ENCODE data around the gene ISCU.

Gene ISCU

GRCh38 chr12:108515916-108516315 lies 46.5 kb upstream of the ISCU start:
- Histone ChIP-seq H4K20me1 (ENCODE audit: control insufficient read depth, insufficient read depth, low read depth, low read length) (peaks cover 4% of the 10 kb centered on the region; the same call in 1 of the 2 replicates), H3K4me2 (ENCODE audit: low read length) (peak overlapping the region; percentile 84), H3K79me2 (ENCODE audit: control insufficient read depth, low read length) (peaks cover 31% of the 10 kb centered on the region), H3K9me3 (ENCODE audit: control insufficient read depth, insufficient read depth, low read length) (no peaks in the 10 kb centered on the region), H3K36me3 (ENCODE audit: control insufficient read depth, low read length) (peaks cover 46% of the 10 kb centered on the region), H3K27me3 (ENCODE audit: control insufficient read depth, low read length) (no peaks in the 10 kb centered on the region), H3F3A (ENCODE audit: control insufficient read depth, insufficient read depth) (peaks cover 20% of the 10 kb centered on the region), H3K4me3 (ENCODE audit: low read length) (peak overlapping the region; percentile 92), H3K27ac (ENCODE audit: low read depth, low read length) (peak overlapping the region; percentile 57), H3K4me1 (ENCODE audit: control insufficient read depth, low read length) (peaks cover 42% of the 10 kb centered on the region), H3K9me2 (replicated peaks; ENCODE audit: control insufficient read depth, low read length) (no peaks in the 10 kb centered on the region)
- TF ChIP-seq, protein P1, sequence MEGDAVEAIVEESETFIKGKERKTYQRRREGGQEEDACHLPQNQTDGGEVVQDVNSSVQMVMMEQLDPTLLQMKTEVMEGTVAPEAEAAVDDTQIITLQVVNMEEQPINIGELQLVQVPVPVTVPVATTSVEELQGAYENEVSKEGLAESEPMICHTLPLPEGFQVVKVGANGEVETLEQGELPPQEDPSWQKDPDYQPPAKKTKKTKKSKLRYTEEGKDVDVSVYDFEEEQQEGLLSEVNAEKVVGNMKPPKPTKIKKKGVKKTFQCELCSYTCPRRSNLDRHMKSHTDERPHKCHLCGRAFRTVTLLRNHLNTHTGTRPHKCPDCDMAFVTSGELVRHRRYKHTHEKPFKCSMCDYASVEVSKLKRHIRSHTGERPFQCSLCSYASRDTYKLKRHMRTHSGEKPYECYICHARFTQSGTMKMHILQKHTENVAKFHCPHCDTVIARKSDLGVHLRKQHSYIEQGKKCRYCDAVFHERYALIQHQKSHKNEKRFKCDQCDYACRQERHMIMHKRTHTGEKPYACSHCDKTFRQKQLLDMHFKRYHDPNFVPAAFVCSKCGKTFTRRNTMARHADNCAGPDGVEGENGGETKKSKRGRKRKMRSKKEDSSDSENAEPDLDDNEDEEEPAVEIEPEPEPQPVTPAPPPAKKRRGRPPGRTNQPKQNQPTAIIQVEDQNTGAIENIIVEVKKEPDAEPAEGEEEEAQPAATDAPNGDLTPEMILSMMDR (IDR thresholded peaks at IDR 0.05; ENCODE audit: low read depth, low read length, poor library complexity, severe bottlenecking) = no peak
- no peak for TF ChIP-seq EZH2phosphoT487 (IDR thresholded peaks at IDR 0.05; ENCODE audit: borderline replicate concordance, low read length)

GRCh38 chr12:108516511-108517275 lies 45.7 kb upstream of the ISCU start:
- Histone ChIP-seq H3F3A (ENCODE audit: control insufficient read depth, insufficient read depth) (peaks cover 23% of the 10 kb centered on the region), H4K20me1 (ENCODE audit: control insufficient read depth, insufficient read depth, low read depth, low read length) (peaks cover 4% of the 10 kb centered on the region; the same call in 1 of the 2 replicates), H3K9me2 (replicated peaks; ENCODE audit: control insufficient read depth, low read length) (no peaks in the 10 kb centered on the region), H3K4me2 (ENCODE audit: low read length) (peak overlapping the region; percentile 84), H3K9me3 (ENCODE audit: control insufficient read depth, insufficient read depth, low read length) (no peaks in the 10 kb centered on the region), H3K79me2 (ENCODE audit: control insufficient read depth, low read length) (peaks cover 34% of the 10 kb centered on the region), H3K4me1 (ENCODE audit: control insufficient read depth, low read length) (peaks cover 34% of the 10 kb centered on the region), H3K27ac (ENCODE audit: low read depth, low read length) (no peak overlapping the region), H3K4me3 (ENCODE audit: low read length) (peak overlapping the region; percentile 92), H3K36me3 (ENCODE audit: control insufficient read depth, low read length) (peaks cover 54% of the 10 kb centered on the region), H3K27me3 (ENCODE audit: control insufficient read depth, low read length) (no peaks in the 10 kb centered on the region)
- no peak for TF ChIP-seq EZH2phosphoT487 (IDR thresholded peaks at IDR 0.05; ENCODE audit: borderline replicate concordance, low read length)
- TF ChIP-seq, protein P1 (IDR thresholded peaks at IDR 0.05; ENCODE audit: low read depth, low read length, poor library complexity, severe bottlenecking) = no peak

DNA sequence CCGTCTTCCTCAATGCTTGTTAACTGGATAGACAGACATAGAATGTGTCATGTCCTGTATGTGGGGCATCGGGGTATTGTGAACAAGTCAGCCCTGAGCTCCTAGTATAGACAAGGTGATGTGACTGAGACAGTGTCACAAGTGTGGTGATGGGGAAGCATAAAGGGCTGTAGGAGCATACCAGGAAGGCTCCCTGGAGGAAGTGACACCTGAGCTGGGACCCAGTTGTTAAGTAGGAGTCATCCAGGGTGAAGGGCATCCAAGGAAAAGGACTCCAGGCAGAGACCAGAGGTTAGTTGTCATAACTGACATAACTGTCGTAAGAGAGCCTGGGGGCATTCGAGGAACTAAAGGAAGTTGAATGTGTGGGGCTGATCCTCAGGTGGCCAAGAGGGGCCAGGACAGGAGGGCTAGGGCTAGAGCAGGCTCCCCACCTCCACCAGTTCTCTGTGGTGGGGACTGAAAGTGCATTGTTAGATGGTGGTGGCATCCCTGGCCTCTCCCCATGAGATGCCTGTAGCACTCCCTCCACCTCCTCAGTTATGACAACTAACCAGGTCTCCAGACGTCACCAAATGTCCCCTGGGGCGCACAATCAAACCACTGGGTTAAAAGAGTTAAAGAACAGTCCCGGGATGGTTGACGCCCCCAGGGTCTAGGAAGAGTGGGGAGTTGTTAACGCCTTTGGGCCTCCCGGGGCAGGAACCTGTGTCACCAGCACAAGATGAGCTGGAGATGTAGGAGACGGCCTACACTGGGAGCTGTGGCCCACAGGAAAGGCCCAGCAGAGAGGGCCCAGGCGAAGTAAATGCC lies 44.9 kb upstream of the ISCU start:
- H3K79me2 ChIP-seq (ENCODE audit: control insufficient read depth, low read length) = peaks cover 34% of the 10 kb centered on the region
- TF ChIP-seq, protein P1 (IDR thresholded peaks at IDR 0.05; ENCODE audit: low read depth, low read length, poor library complexity, severe bottlenecking) = no peak
- no peak for TF ChIP-seq EZH2phosphoT487 (IDR thresholded peaks at IDR 0.05; ENCODE audit: borderline replicate concordance, low read length)
- H3K9me3 ChIP-seq (ENCODE audit: control insufficient read depth, insufficient read depth, low read length) = no peaks in the 10 kb centered on the region
- peaks cover 23% of the 10 kb centered on the region for H3F3A ChIP-seq (ENCODE audit: control insufficient read depth, insufficient read depth)
- H3K27ac ChIP-seq (ENCODE audit: low read depth, low read length) = no peak overlapping the region
- peaks cover 4% of the 10 kb centered on the region; the same call in 1 of the 2 replicates for H4K20me1 ChIP-seq (ENCODE audit: control insufficient read depth, insufficient read depth, low read depth, low read length)
- peaks cover 26% of the 10 kb centered on the region for H3K4me1 ChIP-seq (ENCODE audit: control insufficient read depth, low read length)
- peaks cover 62% of the 10 kb centered on the region for H3K36me3 ChIP-seq (ENCODE audit: control insufficient read depth, low read length)
- no peak overlapping the region for H3K4me2 ChIP-seq (ENCODE audit: low read length)
- H3K4me3 ChIP-seq (ENCODE audit: low read length) = no peak overlapping the region
- no peaks in the 10 kb centered on the region for H3K9me2 ChIP-seq (replicated peaks; ENCODE audit: control insufficient read depth, low read length)
- no peaks in the 10 kb centered on the region for H3K27me3 ChIP-seq (ENCODE audit: control insufficient read depth, low read length)
